Activated naive CD8-positive, alpha-beta T cell treated with anti-CD3 and anti-CD28 coated beads, Interleukin-2, amount 10 ng/mL, durations not matched to agents 7 days and 5 days (primary cell): ENCODE data around the gene L3MBTL1. TPM values are rescaled to one million over a fixed set of nuclear protein-coding genes. Genes with fewer than 3 reads are reported as not detected.
A peak's percentile ranks its signal among the peaks of the same experiment; 100 is the strongest.

Source experiments
- ATAC-seq: fragments of 150-1000 bp; cut with Tn5 transposase; one replicate; pipeline ENCODE4 v1.10.0; 2021; ENCODE audit warnings: low read depth, moderate library complexity
- POLR2A ChIA-PET: fragments of 350-600 bp; sonication (Branson Sonifier 250); formaldehyde crosslinking; loops from one replicate; lab custom pipeline; 2021; ENCODE audit warnings: antibody characterized with exemption; lab: Charles Lee
- DNase-seq: peaks from one replicate; pipeline ENCODE4 v3.0.0; 2021
- H3K27ac Mint-ChIP-seq: one replicate; pipeline ENCODE4 v1.8.0; 2022; ENCODE audit warnings: mild to moderate bottlenecking, mixed read lengths
- H3K27me3 Mint-ChIP-seq: one replicate; pipeline ENCODE4 v1.8.0; 2022; ENCODE audit warnings: mild to moderate bottlenecking, moderate library complexity, mixed read lengths
- H3K36me3 Mint-ChIP-seq: one replicate; pipeline ENCODE4 v1.8.0; 2021; ENCODE audit warnings: mild to moderate bottlenecking, mixed read lengths
- H3K4me1 Mint-ChIP-seq: one replicate; pipeline ENCODE4 v1.8.0; 2021; ENCODE audit warnings: mixed read lengths
- H3K4me3 Mint-ChIP-seq: one replicate; pipeline ENCODE4 v1.8.0; 2022; ENCODE audit warnings: mild to moderate bottlenecking, moderate library complexity, mixed read lengths
- H3K9me3 Mint-ChIP-seq: one replicate; pipeline ENCODE4 v1.8.0; 2021; ENCODE audit warnings: mixed read lengths
- total RNA-seq, 2 experiments: library from RNA; stranded (reverse); gene quantifications; one replicate each; pipeline ENCODE4 v1.2.3, GENCODE V29; 2021

Gene L3MBTL1
- total RNA-seq, 2 experiments from 2014 or later: 10.6 to 13.7 TPM

DNA sequence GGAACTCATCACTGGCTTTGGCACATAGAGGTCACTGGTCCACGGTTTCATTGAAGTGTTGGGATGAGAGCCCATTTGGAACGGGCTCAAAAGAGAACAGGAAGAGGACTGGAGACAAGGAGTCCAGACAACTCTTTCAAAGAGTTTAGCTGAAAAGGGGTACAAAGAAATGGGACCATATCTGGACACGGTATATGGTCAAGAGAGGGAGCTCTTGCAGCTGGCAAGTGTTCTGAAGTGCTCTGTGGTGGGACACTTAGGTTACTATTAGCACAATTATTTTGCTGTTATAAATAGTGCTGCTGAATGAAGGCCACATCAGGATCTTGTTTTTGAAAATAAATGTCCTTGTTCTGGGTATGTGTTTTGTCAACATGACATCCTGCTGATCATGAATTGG is 55.9 kb downstream of the L3MBTL1 start:
- Mint-ChIP-seq H3K9me3 (no peaks in the 10 kb centered on the region), H3K36me3 (no peaks in the 10 kb centered on the region), H3K4me3 (no peak overlapping the region), H3K4me1 (no peaks in the 10 kb centered on the region), H3K27ac (no peak overlapping the region), H3K27me3 (no peaks in the 10 kb centered on the region)
- DNase-seq: no peak
- no peak for ATAC-seq
- POLR2A ChIA-PET: no interaction called here

DNA sequence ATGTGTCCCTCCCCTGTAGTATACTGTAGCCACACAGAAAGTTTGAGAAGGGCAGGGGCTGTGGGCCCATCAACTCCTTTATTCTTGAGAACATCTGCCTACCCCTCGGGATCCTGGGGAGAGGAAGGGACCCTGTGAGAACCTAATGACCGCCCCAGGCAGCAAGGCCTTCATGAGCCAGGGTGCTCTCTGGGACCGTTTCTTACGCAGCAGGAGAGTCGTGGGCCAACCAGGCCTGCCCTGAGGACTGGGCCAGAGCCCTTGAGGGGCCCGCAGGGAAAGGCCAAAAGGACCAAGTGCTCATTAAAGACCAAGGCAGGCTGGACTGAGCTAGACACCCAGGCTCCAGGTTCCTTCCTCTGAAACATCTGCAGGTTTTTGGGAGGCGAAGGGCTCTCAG is 56.5 kb downstream of the L3MBTL1 start:
- Mint-ChIP-seq H3K36me3 (no peaks in the 10 kb centered on the region), H3K27ac (no peak overlapping the region), H3K9me3 (no peaks in the 10 kb centered on the region), H3K4me1 (no peaks in the 10 kb centered on the region), H3K27me3 (no peaks in the 10 kb centered on the region), H3K4me3 (no peak overlapping the region)
- ATAC-seq (no peak), DNase-seq (no peak)
- POLR2A ChIA-PET: no interaction called here

DNA sequence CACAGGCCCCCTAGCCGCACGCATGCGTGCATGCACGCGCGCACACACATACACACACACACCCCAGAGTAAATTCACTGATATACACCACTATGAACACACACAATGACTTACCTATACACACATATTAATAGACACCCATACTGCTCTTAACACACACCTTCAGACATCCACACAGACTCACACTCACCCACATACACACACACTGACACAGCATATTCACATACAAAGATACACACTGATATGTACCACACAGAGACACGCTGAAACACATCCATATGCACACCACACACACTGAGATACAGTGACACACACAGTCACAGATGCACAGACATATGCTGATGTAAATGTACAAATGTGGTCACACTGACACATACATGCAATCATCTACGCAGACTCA is 57.0 kb downstream of the L3MBTL1 start:
- DNase-seq: no peak
- no peak overlapping the region for H3K27ac Mint-ChIP-seq
- H3K9me3 Mint-ChIP-seq: no peaks in the 10 kb centered on the region
- POLR2A ChIA-PET: no interaction called here
- no peaks in the 10 kb centered on the region for H3K36me3 Mint-ChIP-seq
- H3K4me3 Mint-ChIP-seq: no peak overlapping the region
- ATAC-seq: no peak
- no peaks in the 10 kb centered on the region for H3K4me1 Mint-ChIP-seq
- H3K27me3 Mint-ChIP-seq: no peaks in the 10 kb centered on the region

DNA sequence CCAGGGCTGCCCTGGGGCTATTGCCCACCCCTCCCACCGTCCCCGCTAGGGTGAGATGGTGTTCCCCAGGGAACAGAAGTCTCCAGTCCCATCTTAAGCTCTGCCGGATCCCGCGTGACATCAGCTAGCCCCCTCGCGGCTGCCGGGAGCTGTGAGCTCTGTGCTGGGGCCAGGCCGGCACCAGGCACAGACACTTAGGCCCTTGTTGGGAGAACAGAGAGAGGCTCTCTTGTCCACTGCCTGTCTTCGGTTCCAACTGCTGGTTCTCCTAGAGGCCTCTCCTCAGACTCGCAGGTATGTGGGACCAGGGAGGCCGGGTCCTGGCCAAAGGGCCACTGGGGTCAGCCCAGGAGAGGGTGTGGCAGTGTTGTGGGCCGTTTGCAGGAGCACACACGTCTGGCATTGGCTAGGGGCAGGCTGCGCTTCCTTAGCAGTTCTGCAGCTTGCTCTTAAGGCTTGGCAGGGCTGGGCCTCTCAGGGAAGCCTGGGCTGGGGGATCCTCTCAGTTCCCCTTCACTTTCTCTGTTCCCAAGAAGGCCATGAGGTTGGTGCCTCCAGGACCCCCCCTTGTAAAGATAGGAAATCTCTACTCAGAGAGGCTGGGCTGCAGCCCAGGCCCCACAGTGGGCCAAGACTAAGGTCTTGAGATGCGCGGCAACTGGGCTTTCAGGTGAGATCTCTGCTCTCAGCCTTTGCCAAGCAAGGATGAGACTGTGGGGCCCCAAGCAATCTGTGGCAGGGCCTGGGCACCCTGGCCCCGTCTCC is 57.7 kb downstream of the L3MBTL1 start:
- no peaks in the 10 kb centered on the region for H3K4me1 Mint-ChIP-seq
- no peak overlapping the region for H3K27ac Mint-ChIP-seq
- H3K27me3 Mint-ChIP-seq: no peaks in the 10 kb centered on the region
- no peak overlapping the region for H3K4me3 Mint-ChIP-seq
- no peak for DNase-seq
- no peaks in the 10 kb centered on the region for H3K9me3 Mint-ChIP-seq
- ATAC-seq: no peak
- no peaks in the 10 kb centered on the region for H3K36me3 Mint-ChIP-seq
- POLR2A ChIA-PET: no interaction called here

DNA sequence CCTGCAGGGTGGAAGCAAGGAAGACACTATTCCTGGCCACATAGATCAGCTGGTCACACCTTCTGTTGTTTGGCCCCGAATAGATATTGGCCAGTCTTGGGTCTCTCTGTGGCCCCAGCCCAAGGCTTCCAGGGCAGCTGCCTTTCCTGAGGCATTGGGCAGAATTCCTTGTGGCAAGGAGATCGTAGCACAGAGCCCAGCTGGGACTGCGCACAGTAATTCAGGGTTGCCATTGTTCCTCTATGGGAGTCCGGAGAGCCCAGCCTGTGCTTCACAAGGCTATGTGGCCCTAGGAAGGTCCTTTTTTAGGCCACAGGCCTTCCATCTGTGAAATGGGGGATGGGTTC is 58.2 kb downstream of the L3MBTL1 start:
- Mint-ChIP-seq H3K27ac (no peak overlapping the region), H3K36me3 (no peaks in the 10 kb centered on the region), H3K4me1 (no peaks in the 10 kb centered on the region), H3K27me3 (no peaks in the 10 kb centered on the region), H3K4me3 (no peak overlapping the region), H3K9me3 (no peaks in the 10 kb centered on the region)
- ATAC-seq (no peak), DNase-seq (no peak)
- POLR2A ChIA-PET: no interaction called here

DNA sequence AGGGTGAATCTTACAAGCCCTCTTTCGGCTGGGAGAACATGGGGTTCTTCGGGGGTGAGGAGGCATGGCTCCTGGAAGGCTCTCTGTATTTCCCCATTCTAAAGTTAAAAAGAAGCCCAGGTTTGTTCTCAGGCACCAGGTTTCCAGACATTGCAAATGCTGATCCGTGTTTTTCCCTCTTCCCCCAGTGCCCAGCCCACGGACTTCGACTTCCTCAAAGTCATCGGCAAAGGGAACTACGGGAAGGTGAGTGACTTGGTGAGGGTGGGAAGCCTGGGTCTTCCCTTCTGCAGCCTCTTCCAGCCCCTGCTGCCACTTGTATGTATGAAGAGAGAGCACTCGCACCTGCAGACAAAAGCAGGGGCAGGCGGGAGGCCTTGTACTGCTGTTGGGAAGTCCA is 60.0 kb downstream of the L3MBTL1 start:
- Mint-ChIP-seq H3K27me3 (no peaks in the 10 kb centered on the region), H3K27ac (no peak overlapping the region), H3K36me3 (no peaks in the 10 kb centered on the region), H3K9me3 (no peaks in the 10 kb centered on the region), H3K4me1 (no peaks in the 10 kb centered on the region), H3K4me3 (no peak overlapping the region)
- DNase-seq (no peak), ATAC-seq (no peak)
- POLR2A ChIA-PET: no interaction called here

DNA sequence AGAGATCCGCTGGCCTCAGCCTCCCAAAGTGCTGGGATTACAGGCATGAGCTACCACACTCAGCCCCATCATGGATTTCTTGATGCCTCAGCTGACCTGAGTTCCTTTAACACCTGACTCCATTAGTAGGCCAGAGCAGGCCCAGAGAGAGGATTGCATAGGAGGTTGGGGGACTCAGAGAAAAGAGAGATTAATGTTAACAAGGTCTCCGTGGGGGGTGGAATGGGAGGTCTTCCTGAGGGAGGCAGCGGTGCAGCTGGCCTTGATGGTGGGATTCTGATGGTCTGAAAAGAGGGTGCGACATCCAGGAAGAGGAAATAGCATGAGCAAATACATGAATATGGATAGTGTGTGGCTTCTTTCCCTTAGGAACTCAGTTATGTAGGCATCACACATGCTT is 61.2 kb downstream of the L3MBTL1 start:
- Mint-ChIP-seq H3K4me1 (no peaks in the 10 kb centered on the region), H3K27me3 (no peaks in the 10 kb centered on the region), H3K4me3 (no peak overlapping the region), H3K9me3 (no peaks in the 10 kb centered on the region), H3K36me3 (no peaks in the 10 kb centered on the region), H3K27ac (no peak overlapping the region)
- DNase-seq (no peak), ATAC-seq (no peak)
- POLR2A ChIA-PET: no interaction called here

DNA sequence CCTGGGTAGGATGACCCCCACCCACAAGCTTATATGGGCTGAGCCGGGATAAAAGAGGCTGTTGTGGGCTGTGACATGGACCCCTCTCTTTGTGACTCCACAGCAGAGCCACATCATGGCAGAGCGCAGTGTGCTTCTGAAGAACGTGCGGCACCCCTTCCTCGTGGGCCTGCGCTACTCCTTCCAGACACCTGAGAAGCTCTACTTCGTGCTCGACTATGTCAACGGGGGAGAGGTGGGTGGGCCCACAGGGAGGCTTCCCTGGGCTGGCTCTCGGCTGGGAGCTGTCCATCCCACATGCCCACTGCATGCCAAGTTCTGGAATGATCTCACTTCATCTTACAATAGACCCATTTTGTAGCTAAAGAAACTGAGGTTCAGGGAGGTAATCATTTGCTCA is 61.8 kb downstream of the L3MBTL1 start:
- DNase-seq (no peak), ATAC-seq (no peak)
- POLR2A ChIA-PET: no interaction called here
- Mint-ChIP-seq H3K4me1 (no peaks in the 10 kb centered on the region), H3K27me3 (no peaks in the 10 kb centered on the region), H3K4me3 (no peak overlapping the region), H3K36me3 (no peaks in the 10 kb centered on the region), H3K9me3 (no peaks in the 10 kb centered on the region), H3K27ac (no peak overlapping the region)

DNA sequence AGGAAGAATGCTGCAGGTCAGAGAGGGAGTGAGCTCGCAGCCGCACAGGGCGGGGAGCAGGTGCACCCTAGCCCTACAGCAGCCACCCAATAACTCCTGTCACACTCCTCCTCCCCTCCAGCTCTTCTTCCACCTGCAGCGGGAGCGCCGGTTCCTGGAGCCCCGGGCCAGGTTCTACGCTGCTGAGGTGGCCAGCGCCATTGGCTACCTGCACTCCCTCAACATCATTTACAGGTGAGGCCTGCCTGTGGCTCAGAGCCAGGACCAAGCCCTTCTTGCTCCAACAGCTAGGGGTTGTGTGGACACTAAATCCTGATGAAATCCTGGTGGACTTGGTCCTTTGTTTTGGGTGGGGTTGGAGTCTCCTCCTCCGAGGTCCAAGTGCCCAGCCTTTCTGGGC is 63.0 kb downstream of the L3MBTL1 start:
- ATAC-seq: no peak
- no peak overlapping the region for H3K27ac Mint-ChIP-seq
- H3K36me3 Mint-ChIP-seq: no peaks in the 10 kb centered on the region
- DNase-seq: no peak
- H3K9me3 Mint-ChIP-seq: no peaks in the 10 kb centered on the region
- POLR2A ChIA-PET: no interaction called here
- no peaks in the 10 kb centered on the region for H3K27me3 Mint-ChIP-seq
- no peak overlapping the region for H3K4me3 Mint-ChIP-seq
- no peaks in the 10 kb centered on the region for H3K4me1 Mint-ChIP-seq

DNA sequence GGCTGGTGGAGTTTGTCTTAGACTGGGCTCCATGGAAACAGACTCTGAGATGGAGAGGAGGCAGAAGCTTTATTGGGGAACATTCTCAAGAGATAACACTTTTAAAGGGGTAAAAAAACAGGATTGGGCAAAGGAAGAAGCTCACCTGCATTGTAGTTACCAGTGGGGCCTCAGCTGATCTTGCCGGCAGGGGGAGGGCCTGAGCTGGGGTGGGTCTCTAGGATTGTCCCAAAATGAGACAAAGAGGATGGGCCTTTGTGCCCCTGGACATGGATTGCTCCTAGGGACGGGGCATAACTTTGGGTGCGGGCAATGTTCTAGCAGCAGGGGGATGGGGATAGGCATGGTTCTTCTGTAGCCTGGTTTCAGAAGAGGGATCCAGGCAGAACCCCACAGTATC is 63.8 kb downstream of the L3MBTL1 start:
- no peaks in the 10 kb centered on the region for H3K36me3 Mint-ChIP-seq
- no peak overlapping the region for H3K4me3 Mint-ChIP-seq
- H3K9me3 Mint-ChIP-seq: no peaks in the 10 kb centered on the region
- H3K27ac Mint-ChIP-seq: no peak overlapping the region
- DNase-seq: no peak
- no peaks in the 10 kb centered on the region for H3K27me3 Mint-ChIP-seq
- POLR2A ChIA-PET: no interaction called here
- no peaks in the 10 kb centered on the region for H3K4me1 Mint-ChIP-seq
- no peak for ATAC-seq

DNA sequence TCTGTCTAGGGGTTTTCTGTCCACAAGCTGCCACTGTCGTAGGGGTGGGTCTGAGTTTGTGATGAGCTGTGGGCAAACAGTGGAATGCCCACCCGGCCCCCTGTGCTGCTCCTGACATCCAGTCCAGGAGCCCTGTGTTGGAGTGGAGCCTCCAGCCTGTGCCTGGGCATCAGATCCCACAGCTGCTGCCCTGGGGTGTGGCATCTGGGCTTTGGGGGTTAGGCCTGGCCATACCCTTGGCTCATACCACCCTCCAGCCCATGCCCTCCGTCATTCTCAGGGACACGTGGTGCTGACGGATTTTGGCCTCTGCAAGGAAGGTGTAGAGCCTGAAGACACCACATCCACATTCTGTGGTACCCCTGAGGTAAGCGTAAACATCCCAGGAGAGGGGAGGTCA is 64.3 kb downstream of the L3MBTL1 start:
- Mint-ChIP-seq H3K9me3 (no peaks in the 10 kb centered on the region), H3K4me3 (no peak overlapping the region), H3K36me3 (no peaks in the 10 kb centered on the region), H3K4me1 (no peaks in the 10 kb centered on the region), H3K27me3 (no peaks in the 10 kb centered on the region), H3K27ac (no peak overlapping the region)
- POLR2A ChIA-PET: interaction anchor here (0.7 kb wide), 1 partner anchor 152 kb away, joined by 3 read pairs; no protein-coding TSS in a partner anchor
- DNase-seq (no peak), ATAC-seq (no peak)

DNA sequence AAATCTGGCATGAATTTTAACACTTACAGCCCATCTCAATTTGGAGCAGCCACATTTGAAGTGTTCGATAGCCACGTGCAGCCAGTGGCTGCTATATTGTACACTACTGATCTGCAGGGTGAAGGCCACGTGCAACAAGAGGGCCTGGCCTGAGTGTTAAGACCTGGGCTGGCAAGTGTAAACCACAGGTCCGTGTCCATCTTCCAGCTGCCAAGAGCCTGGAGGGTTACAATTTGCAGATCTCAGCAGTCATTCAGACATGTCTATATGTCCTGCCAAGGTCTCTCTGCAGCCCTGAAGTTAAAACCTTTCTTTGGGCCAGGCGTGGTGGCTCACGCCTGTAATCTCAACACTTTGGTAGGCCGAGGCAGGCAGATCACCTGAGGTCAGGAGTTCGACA is 65.4 kb downstream of the L3MBTL1 start:
- H3K9me3 Mint-ChIP-seq: no peaks in the 10 kb centered on the region
- H3K36me3 Mint-ChIP-seq: no peaks in the 10 kb centered on the region
- H3K27me3 Mint-ChIP-seq: no peaks in the 10 kb centered on the region
- ATAC-seq (no peak), DNase-seq (no peak)
- POLR2A ChIA-PET: no interaction called here
- H3K4me3 Mint-ChIP-seq: no peak overlapping the region
- H3K27ac Mint-ChIP-seq: no peak overlapping the region
- H3K4me1 Mint-ChIP-seq: no peaks in the 10 kb centered on the region

DNA sequence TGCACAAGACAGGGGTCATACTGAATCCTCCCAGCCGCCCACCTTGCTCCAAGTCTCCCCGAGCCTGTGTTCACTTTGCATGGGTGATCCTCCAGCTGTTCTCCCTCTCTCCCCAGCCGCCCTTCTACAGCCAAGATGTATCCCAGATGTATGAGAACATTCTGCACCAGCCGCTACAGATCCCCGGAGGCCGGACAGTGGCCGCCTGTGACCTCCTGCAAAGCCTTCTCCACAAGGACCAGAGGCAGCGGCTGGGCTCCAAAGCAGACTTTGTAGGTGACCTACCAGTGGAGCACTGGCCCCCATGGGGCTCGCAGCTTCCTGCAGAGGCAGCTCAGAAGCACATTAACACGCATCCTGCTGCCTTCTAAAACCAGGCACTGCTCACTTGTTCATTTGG is 68.6 kb downstream of the L3MBTL1 start:
- no peaks in the 10 kb centered on the region for H3K36me3 Mint-ChIP-seq
- H3K4me1 Mint-ChIP-seq: peaks cover 8% of the 10 kb centered on the region
- DNase-seq (no peak), ATAC-seq (no peak)
- peaks cover 4% of the 10 kb centered on the region for H3K27me3 Mint-ChIP-seq
- no peak overlapping the region for H3K4me3 Mint-ChIP-seq
- no peak overlapping the region for H3K27ac Mint-ChIP-seq
- POLR2A ChIA-PET: no interaction called here
- no peaks in the 10 kb centered on the region for H3K9me3 Mint-ChIP-seq

DNA sequence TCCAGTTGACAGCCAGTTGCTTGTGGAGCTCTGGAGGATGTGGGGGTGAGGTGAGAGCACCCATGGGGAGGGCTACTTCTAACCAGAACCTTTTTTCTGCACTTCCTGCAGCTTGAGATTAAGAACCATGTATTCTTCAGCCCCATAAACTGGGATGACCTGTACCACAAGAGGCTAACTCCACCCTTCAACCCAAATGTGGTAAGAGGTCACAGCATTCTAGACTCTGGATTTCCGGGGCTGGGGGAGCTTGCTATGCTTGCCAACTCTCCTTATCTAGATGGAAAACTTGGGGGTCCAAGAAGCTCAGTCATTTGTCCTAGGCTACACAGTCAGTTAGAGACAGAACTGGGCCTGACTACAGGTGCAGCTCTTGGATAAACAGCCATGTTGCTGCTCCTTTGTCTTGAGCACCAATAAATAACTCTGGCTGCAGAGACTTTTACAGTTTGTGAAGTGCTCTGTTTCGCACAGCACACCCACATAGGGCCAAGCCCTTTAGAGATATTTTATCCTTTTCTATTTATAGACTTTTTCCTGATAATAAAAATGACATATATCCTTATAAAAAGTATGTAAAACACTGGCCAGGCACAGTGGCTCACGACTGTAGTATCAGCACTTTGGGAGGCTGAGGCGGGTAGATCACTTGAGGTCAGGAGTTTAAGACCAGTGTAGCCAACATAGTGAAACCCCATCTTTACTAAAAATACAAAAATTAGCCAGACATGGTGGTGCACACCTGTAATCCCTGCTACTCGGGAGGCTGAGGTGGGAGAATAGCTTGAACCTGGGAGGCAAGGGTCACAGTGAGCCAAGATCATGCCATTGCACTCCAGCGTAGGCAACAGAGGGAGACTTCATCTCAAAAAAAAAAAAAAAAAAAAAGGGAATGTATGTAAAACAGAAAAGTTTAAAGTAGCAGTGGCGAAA is 72.6 kb downstream of the L3MBTL1 start:
- H3K9me3 Mint-ChIP-seq: no peaks in the 10 kb centered on the region
- H3K27ac Mint-ChIP-seq: no peak overlapping the region
- no peaks in the 10 kb centered on the region for H3K36me3 Mint-ChIP-seq
- POLR2A ChIA-PET: no interaction called here
- DNase-seq: no peak
- H3K4me3 Mint-ChIP-seq: no peak overlapping the region
- H3K27me3 Mint-ChIP-seq: peaks cover 4% of the 10 kb centered on the region
- H3K4me1 Mint-ChIP-seq: peaks cover 8% of the 10 kb centered on the region
- ATAC-seq: peak; percentile 76
